Stimulated activated CD8-positive, alpha-beta memory T cell treated with anti-CD3 and anti-CD28 coated beads, Interleukin-12 subunit alpha, Interleukin-12 subunit beta, amount 100 ng/mL, for 24 hours (primary cell): ENCODE results near the gene PACC1.
"Not testable (repeated sequence)": the region's sequence is repeated elsewhere in the genome, so short reads cannot be mapped to it uniquely, and the experiment has no call there.

Source experiments
- DNase-seq: peaks from one replicate; pipeline ENCODE4 v3.0.0-alpha.2; 2020; ENCODE audit errors: extremely low read depth

The PACC1 gene

GRCh38 chr1:212395678-212396437 is 18.8 kb downstream of the PACC1 start:
- DNase-seq: not testable (repeated sequence)

DNA sequence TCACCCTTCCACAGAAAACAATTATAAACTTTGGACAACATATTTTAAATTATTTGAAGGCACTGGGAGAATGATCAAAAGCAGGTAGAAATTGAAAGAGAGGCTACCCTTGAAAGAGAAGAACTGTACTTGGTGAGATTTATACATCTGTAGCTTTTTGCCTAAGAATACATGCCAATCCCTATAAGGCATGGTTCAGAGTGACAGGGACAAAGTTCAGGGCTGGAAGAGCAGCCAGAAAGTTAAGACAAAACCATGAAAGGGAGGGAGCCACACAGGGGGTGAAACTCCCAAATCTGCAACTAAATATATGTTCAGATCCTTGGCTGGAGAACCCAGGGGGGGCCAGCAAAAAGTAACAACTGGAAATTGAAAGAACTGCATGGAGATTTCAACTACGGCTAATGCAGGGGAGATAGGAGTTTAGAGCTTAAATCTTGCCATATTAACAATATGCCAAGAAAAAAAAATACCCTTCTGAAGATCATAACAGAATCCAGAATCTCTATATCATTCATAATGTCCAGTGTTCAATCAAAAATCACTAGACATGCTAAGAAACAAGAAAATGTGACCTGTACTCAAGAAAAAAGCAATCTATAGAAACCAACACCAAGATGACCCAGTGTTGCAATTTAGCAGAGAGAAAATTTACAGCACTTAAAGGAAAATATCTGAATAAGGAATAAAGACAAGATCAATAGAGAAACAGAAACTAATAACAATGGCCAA is 25.5 kb downstream of the PACC1 start:
- DNase-seq: no peak

GRCh38 chr1:212386029-212386428 is 28.7 kb downstream of the PACC1 start:
- no peak for DNase-seq

- DNase-seq: no peak
These were observed 33.2 kb downstream of the PACC1 start for GRCh38 chr1:212381397-212382035.

- no peak for DNase-seq
These were observed 35.3 kb downstream of the PACC1 start for GRCh38 chr1:212379366-212379765.

GRCh38 chr1:212377644-212378043 is 37.0 kb downstream of the PACC1 start:
- DNase-seq: no peak

DNA sequence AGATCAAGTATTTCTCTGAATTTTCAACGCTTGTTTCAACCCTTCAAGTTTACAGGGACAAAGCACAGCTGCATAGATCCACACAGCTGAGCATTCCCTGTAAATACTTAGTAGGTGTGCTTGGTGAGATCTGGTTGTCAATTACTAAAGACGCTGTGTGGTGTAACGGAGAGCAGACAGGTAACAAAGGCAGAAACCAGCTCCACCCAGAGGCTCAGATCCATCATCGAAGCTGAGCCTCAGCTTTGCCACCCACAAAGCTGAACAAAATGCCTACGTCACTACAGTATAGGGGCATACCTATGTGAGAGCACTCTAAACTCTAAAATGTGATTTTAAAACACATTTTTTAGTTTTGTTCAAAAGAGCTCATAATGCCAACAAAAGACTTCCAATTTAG is 38.7 kb downstream of the PACC1 start:
- DNase-seq: no peak

GRCh38 chr1:212368073-212368484 is 46.6 kb downstream of the PACC1 start:
- no peak for DNase-seq

GRCh38 chr1:212367474-212368072 is 47.1 kb downstream of the PACC1 start:
- DNase-seq: no peak

DNA sequence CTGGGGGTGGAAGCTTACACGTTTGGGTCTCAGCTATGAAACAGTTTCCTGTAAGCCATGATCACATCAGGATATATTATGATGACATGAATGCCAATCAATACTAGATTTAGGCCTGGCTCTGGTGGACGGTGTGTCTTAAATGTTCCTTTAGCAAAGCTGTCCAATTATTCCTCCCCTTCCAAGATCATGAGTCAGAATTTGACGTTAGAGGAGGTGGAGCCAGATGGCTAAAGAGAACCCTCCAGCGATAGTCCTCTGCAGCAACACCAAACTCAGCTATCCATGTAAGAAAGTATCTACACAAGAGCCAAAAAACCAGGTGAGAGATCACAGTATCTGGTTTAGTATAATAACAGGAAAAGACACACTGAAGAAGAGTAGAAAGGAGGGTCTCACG is 47.8 kb downstream of the PACC1 start:
- no peak for DNase-seq

DNA sequence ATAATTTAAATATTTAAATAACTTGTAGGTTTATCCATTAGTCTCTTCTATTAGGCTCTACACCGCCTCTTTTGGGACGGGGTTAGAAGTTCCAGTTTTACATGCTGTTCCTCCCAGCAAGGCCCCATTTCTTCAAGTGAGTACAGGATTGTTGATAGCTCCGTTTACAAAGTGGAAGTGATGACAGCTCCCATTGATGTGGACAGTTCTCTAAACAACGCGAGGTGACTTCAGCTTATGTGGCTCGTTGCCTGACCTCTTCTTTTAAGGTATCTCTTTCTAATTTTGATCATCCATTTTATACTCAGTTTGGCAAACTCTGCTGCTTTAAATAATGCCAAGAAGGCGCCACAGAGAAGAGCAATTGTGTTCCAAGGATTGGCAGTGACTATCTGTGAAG is 49.7 kb downstream of the PACC1 start:
- no peak for DNase-seq

GRCh38 chr1:212359794-212360479 is 54.7 kb downstream of the PACC1 start:
- DNase-seq: no peak

DNA sequence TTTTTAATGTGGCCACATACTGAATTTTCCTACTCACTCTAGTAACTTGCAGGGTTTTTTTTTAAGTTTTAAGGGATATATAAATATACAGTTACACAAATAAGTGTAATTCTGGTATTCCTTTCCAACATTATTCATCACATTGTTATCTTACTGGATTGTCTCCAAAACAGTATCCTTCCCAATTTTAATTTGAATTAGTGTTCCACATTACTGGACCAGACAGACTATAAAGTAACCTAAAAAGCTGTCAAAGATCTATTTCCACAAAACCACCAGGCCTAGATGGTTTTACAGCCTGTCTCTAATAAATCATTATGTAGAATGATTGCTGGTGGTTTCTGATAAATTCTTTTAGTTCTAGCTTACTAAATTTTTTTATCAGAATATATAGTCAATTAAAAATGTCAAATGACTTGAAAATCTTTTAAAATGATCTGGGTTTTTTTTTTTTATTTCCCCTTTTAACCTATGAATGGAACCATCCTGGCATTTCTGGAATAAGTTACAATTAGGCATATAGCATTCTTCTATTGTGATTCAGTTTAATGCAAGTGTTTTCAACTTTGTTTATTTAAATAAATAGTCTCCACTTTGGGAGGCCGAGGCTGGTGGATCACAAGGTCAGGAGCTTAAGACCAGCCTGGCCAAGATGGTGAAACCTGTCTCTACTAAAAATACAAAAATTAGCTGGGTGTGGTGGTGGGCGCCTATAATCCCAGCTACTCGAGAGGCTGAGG is 59.3 kb downstream of the PACC1 start:
- DNase-seq: no peak

DNA sequence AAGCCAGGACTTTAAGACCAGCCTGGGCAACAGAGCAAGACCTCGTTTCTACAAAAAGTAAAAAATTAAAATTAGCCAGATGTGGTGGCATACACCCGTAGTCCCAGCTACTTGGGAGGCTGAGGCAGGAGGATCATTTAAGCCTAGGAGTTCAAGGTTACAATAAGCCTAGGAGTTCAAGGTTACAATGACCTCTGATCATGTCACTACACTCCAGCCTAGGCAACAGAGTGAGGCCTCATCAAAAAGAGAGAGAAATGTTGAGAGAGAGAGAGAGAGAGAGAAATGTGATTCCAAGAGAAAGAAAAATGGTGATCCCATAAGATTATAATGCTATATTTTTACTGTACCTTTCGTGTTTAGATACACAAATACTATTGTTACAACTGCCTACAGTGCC is 60.2 kb downstream of the PACC1 start:
- DNase-seq: no peak

DNA sequence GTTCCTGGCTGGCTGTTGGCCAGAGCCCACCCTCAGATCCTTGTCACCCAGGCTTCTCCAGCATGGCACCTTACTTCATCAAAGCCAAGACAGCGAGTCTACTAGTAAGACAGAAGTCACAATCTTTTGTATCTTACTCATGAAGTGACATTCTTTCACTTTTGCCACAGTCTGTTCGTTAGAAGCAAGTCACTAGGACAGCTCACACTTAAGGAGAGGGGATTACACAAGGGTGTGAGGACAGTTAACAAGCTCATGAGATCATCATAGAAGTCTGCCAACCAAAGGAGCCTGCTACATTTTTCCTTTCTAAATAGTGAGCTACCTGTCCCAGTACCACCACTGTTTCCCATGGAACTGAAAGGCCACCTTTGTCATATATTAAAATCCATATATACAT is 61.5 kb downstream of the PACC1 start:
- no peak for DNase-seq

DNA sequence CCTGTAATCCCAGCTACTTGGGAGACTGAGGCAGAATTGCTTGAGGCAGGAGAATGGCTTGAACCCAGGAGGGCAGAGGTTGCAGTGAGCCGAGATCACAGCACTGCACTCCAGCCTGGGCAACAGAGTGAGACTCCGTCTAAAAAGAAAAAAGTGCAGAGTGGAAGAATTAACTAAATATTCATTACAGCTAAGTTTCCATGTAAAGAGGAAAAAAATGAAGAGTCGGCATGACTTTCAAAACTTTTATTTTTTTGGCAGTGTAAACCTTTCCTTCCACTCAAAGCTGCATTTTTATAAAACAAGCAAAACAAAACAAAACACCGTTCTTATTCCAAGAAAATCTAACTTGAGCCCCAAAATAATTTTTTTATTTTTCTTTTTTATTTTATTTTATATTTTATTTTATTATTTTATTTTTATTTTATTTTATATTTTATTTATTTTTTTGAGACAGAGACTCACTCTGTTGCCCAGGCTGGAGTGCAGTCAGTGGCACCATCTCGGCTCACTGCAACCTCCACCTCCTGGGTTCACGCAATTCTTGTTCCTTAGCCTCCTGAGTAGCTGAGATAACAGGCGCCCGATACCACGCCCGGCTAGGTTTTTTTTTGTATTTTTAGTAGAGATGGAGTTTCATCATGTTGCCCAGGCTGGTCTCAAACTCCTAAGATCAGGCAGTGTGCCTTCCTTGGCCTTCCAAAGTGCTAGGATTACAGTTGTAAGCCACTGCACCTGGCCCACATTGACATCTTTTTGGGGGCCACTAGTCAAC is 62.9 kb downstream of the PACC1 start:
- no peak for DNase-seq

DNA sequence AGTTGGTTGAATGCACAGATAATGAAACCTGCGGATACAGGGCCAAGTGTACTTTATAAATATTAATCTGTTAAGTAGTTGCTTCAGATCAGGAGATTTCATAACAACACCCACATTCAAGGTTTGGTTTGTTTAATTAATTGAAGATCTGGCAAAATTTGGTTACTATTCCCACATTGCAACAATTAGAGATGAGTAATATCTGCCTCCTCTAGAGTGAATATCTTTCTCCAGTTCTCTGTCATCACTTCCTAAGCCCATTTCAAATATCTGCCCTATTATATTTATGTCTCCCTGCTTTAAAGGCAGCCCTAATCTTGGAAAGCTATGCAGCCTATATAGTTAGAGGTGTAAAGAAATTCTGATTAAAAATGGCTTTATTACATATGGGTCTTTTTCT is 68.1 kb downstream of the PACC1 start:
- no peak for DNase-seq

GRCh38 chr1:212344905-212345304 is 69.8 kb downstream of the PACC1 start:
- no peak for DNase-seq

DNA sequence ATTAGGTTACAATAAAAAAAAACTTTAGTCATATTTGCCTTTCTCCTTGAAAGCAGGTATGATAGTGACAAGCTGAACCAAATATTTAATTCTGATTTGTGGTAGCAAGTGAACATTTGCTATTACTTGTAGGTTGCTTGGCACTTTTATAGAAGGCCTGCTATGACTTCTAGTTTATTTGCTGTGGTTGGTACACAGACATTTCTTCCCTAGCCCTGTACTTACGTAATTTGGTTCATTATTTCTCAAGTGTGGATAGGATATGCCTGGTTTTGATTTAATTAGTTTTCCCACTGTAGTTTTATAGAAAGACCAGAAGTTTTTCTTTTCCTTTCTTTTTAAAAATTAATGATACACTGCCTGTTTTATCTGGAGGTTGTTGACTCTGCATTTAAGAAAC is 73.6 kb downstream of the PACC1 start:
- DNase-seq: no peak

DNA sequence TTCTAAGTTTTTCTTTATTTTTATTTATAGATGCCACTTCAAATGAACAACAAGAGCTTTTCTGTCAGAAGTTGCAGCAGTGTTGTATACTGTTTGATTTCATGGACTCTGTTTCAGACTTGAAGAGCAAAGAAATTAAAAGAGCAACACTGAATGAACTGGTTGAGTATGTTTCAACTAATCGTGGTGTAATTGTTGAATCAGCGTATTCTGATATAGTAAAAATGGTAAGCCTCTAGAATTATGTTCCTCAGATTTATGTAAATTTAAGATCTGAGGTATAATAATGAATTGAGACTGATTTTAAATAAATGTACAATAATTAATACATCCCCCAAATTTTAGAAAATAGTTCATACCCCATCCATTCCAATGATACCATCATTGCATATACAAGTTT is 85.6 kb downstream of the PACC1 start:
- no peak for DNase-seq
